CD4-positive, alpha-beta memory T cell (primary cell): ENCODE data around the gene JARID2. TPM values are rescaled to one million over a fixed set of nuclear protein-coding genes. Genes with fewer than 3 reads are reported as not detected.
"Not testable (repeated sequence)": the region's sequence is repeated elsewhere in the genome, so short reads cannot be mapped to it uniquely, and the experiment has no call there.

Experiments used
- CTCF ChIA-PET: fragments of 350-600 bp; sonication (Branson Sonifier 250); formaldehyde crosslinking; loops from one replicate; lab custom pipeline; 2021; ENCODE audit warnings: inconsistent platforms; ENCODE audit not compliant: partially characterized antibody; lab: Charles Lee
- POLR2A ChIA-PET: fragments of 350-600 bp; sonication (Branson Sonifier 250); formaldehyde crosslinking; loops from one replicate; lab custom pipeline; 2021; ENCODE audit not compliant: partially characterized antibody; lab: Charles Lee
- DNase-seq, 5 donors: peaks; one replicate each; pipeline versions ENCODE4 v3.0.0 to v3.0.0-alpha.2; 2020 to 2022; ENCODE audit warnings: mixed read lengths in 1 of 5
- H3K27ac ChIP-seq: one replicate; pipeline ENCODE4 v1.7.0; 2013; ENCODE audit warnings: low read depth, low read length
- H3K27me3 ChIP-seq: 2 replicates; pipeline ENCODE4 v1.7.0; 2013; ENCODE audit warnings: mild to moderate bottlenecking, low read length, moderate library complexity; ENCODE audit not compliant: insufficient read depth
- H3K36me3 ChIP-seq: 2 replicates; pipeline ENCODE4 v1.7.0; 2013; ENCODE audit warnings: mild to moderate bottlenecking, low read length, moderate library complexity; ENCODE audit not compliant: insufficient read depth
- H3K4me1 ChIP-seq: 2 replicates; pipeline ENCODE4 v1.7.0; 2013; ENCODE audit warnings: mild to moderate bottlenecking, low read length, moderate library complexity; ENCODE audit not compliant: insufficient read depth
- H3K4me3 ChIP-seq, 2 donors: one replicate each; pipeline ENCODE4 v1.7.0; 2013; ENCODE audit warnings: low read length in 2 of 2, mild to moderate bottlenecking in 1 of 2
- H3K9me3 ChIP-seq, 2 donors: one replicate each; pipeline ENCODE4 v1.7.0; 2013; ENCODE audit warnings: low read length in 2 of 2, control low read depth in 1 of 2; ENCODE audit not compliant: control insufficient read depth in 1 of 2
- H3K27ac Mint-ChIP-seq, 7 donors: one replicate each; pipeline ENCODE4 v1.8.0; 2020 to 2021; ENCODE audit warnings: mixed read lengths in 7 of 7, mild to moderate bottlenecking in 6 of 7, inconsistent platforms in 3 of 7, moderate library complexity in 3 of 7
- H3K27me3 Mint-ChIP-seq, 2 donors: one replicate each; pipeline ENCODE4 v1.8.0; 2020 to 2021; ENCODE audit warnings: mixed read lengths in 2 of 2
- H3K36me3 Mint-ChIP-seq, 2 donors: one replicate each; pipeline ENCODE4 v1.8.0; 2020 to 2021; ENCODE audit warnings: mixed read lengths in 2 of 2, inconsistent platforms in 1 of 2, mild to moderate bottlenecking in 1 of 2
- H3K4me1 Mint-ChIP-seq, 4 donors: one replicate each; pipeline ENCODE4 v1.8.0; 2020 to 2021; ENCODE audit warnings: mixed read lengths in 4 of 4, mild to moderate bottlenecking in 1 of 4
- H3K4me3 Mint-ChIP-seq, 8 donors: one replicate each; pipeline ENCODE4 v1.8.0; 2020 to 2021; ENCODE audit warnings: mixed read lengths in 8 of 8, mild to moderate bottlenecking in 7 of 8, moderate library complexity in 6 of 8, inconsistent platforms in 3 of 8
- H3K9me3 Mint-ChIP-seq, 8 donors: one replicate each; pipeline ENCODE4 v1.8.0; 2020 to 2021; ENCODE audit warnings: mixed read lengths in 8 of 8, mild to moderate bottlenecking in 5 of 8, inconsistent platforms in 3 of 8, moderate library complexity in 1 of 8
- intact Hi-C: fragments of 100-400 bp; cut with micrococcal nuclease; formaldehyde crosslinking; loops from one replicate; pipeline ENCODE4 v1.15.1; 2023
- polyA plus RNA-seq, 2 donors: library from polyadenylated mRNA; unstranded; fragments of 300-500 nt; fragmentation: Illumina TruSeq; gene quantifications; one replicate each; pipeline ENCODE4 v1.2.3, GENCODE V29; 2021
- total RNA-seq, 2 experiments: library from RNA; stranded (reverse); gene quantifications; one replicate each; pipeline ENCODE4 v1.2.3, GENCODE V29; 2021

The JARID2 gene
- total and polyA plus RNA-seq, 4 experiments from 2014 or later: 2.4 to 21.6 (median 16.0) TPM

GRCh38 chr6:15283986-15284361 lies 38.1 kb downstream of the JARID2 start:
- no peak for DNase-seq
- H3K9me3 Mint-ChIP-seq: no peaks in the 10 kb centered on the region
- peak overlapping the region in 2 of 7 donors; percentile 40 to 57 for H3K27ac Mint-ChIP-seq
- H3K36me3 ChIP-seq: no peaks in the 10 kb centered on the region
- no peak overlapping the region for H3K4me3 ChIP-seq
- H3K27me3 Mint-ChIP-seq: no peaks in the 10 kb centered on the region
- no peaks in the 10 kb centered on the region for H3K27me3 ChIP-seq
- CTCF ChIA-PET: no interaction called here
- H3K9me3 ChIP-seq: no peaks in the 10 kb centered on the region
- H3K4me1 Mint-ChIP-seq: peaks cover 47 to 65% (median 56%) of the 10 kb centered on the region in 4 donors
- no peak overlapping the region for H3K4me3 Mint-ChIP-seq
- intact Hi-C loops: no loop called here
- peaks cover 4 to 7% of the 10 kb centered on the region in 2 donors for H3K36me3 Mint-ChIP-seq
- H3K27ac ChIP-seq: no peak overlapping the region
- POLR2A ChIA-PET: no interaction called here
- peaks cover 50% of the 10 kb centered on the region for H3K4me1 ChIP-seq

GRCh38 chr6:15284743-15285142 lies 38.9 kb downstream of the JARID2 start:
- Mint-ChIP-seq H3K4me3 (no peak overlapping the region), H3K27ac (no peak overlapping the region), H3K9me3 (no peaks in the 10 kb centered on the region), H3K27me3 (no peaks in the 10 kb centered on the region), H3K36me3 (peaks cover 5 to 7% of the 10 kb centered on the region in 2 donors), H3K4me1 (peaks cover 42 to 62% (median 51%) of the 10 kb centered on the region in 4 donors)
- Histone ChIP-seq H3K9me3 (no peaks in the 10 kb centered on the region), H3K36me3 (no peaks in the 10 kb centered on the region), H3K27ac (no peak overlapping the region), H3K4me1 (peaks cover 47% of the 10 kb centered on the region), H3K4me3 (no peak overlapping the region), H3K27me3 (no peaks in the 10 kb centered on the region)
- DNase-seq: no peak
- intact Hi-C loops: no loop called here
- POLR2A ChIA-PET: no interaction called here
- CTCF ChIA-PET: no interaction called here

DNA sequence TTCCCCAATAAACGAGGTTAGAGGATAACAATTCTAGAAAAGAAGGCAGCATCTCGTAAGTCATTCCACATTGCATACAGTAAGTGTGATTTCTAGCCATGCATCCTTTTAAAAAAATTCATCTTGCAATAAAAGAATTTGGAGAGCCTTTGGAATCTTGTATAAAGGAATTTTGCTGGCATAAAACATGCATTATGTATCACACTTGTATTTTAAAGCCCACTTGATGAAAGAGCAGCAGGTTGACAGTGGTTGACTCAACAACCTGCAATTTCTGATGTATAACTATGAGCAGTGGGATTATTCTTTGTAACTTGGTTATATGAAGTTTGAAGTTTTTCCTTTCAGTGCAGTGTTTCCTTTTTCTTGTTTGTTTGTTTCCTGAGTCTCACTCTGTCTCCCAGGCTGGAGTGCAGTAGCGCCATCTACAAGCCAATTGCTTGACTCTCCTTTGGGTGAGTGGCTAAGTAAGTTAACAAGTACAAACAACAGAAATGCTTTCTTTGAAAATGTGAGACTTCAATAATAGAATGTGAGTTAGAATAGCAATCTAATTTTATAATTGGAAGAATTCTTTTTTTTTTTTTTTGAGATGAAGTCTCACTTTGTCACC lies 39.9 kb downstream of the JARID2 start:
- Histone ChIP-seq H3K27me3 (no peaks in the 10 kb centered on the region), H3K4me1 (peaks cover 45% of the 10 kb centered on the region), H3K4me3 (no peak overlapping the region), H3K36me3 (no peaks in the 10 kb centered on the region), H3K9me3 (no peaks in the 10 kb centered on the region), H3K27ac (no peak overlapping the region)
- intact Hi-C loops: no loop called here
- Mint-ChIP-seq H3K9me3 (no peaks in the 10 kb centered on the region), H3K27me3 (no peaks in the 10 kb centered on the region), H3K36me3 (peaks cover 5 to 7% of the 10 kb centered on the region in 2 donors), H3K27ac (peak overlapping the region in 1 of 7 donors; percentile 22), H3K4me3 (peak overlapping the region in 1 of 8 donors; percentile 13), H3K4me1 (peaks cover 42 to 61% (median 50%) of the 10 kb centered on the region in 4 donors)
- CTCF ChIA-PET: no interaction called here
- DNase-seq: no peak
- POLR2A ChIA-PET: no interaction called here

DNA sequence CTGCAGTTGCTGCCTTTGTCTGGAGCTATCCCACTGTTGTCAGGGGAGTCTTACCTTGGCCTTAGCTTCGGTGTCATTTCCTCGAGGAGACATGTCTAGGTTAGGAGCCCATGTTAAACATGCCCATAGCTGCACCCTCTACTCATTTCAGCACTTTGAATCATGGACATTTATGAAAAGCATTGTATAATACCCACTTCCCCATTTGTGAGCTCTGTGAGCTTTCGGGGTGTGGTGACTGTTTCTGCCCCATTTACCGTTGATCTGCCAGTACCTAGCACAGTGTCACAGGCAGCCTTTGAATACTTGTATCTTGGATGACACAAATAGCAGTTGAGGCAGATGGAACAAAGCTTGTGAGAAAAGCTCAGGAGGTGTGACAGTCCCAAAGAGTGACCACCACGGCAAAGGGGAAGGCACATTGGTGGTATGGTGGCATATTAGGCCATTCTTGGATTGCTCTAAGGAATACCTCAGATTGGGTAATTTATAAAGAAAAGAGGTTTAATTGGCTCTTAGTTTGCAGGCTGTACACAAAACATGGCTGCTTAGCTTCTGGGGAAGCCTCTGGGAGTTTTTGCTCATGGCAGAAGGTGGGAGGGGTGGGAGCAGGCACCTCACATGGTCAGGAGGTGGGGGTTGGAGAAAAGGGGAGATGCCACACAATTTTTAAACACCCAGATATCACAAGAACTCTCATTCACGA lies 42.0 kb downstream of the JARID2 start:
- CTCF ChIA-PET: interaction anchor here (1.1 to 1.7 kb wide), 3 partner anchors 10 to 153 kb away, joined by 3 to 6 read pairs (median 3); no protein-coding TSS in a partner anchor
- Histone ChIP-seq H3K27me3 (no peaks in the 10 kb centered on the region), H3K36me3 (no peaks in the 10 kb centered on the region), H3K4me1 (peaks cover 33% of the 10 kb centered on the region), H3K9me3 (no peaks in the 10 kb centered on the region), H3K27ac (no peak overlapping the region), H3K4me3 (no peak overlapping the region)
- no peak for DNase-seq
- H3K4me1 Mint-ChIP-seq: peaks cover 33 to 55% (median 44%) of the 10 kb centered on the region in 4 donors
- peak overlapping the region in 5 of 7 donors; percentile 2 to 62 (median 38) for H3K27ac Mint-ChIP-seq
- no peak overlapping the region for H3K4me3 Mint-ChIP-seq
- POLR2A ChIA-PET: interaction anchor here (0.8 to 1.7 kb wide), 2 partner anchors 21 to 39 kb away, joined by 3 to 5 read pairs; no protein-coding TSS in a partner anchor
- intact Hi-C loops: no loop called here
- peaks cover 7 to 10% of the 10 kb centered on the region in 2 donors for H3K36me3 Mint-ChIP-seq
- no peaks in the 10 kb centered on the region for H3K27me3 Mint-ChIP-seq
- H3K9me3 Mint-ChIP-seq: no peaks in the 10 kb centered on the region

- Histone ChIP-seq H3K4me1 (peaks cover 41% of the 10 kb centered on the region), H3K27me3 (no peaks in the 10 kb centered on the region), H3K9me3 (no peaks in the 10 kb centered on the region), H3K36me3 (no peaks in the 10 kb centered on the region), H3K4me3 (no peak overlapping the region), H3K27ac (no peak overlapping the region)
- Mint-ChIP-seq H3K4me3 (no peak overlapping the region), H3K9me3 (no peaks in the 10 kb centered on the region), H3K27me3 (no peaks in the 10 kb centered on the region), H3K4me1 (peaks cover 38 to 64% (median 52%) of the 10 kb centered on the region in 4 donors), H3K27ac (peak overlapping the region in 4 of 7 donors; percentile 59 to 75 (median 68)), H3K36me3 (peaks cover 7 to 13% of the 10 kb centered on the region in 2 donors)
- no peak for DNase-seq
- intact Hi-C loops: no loop called here
- ChIA-PET CTCF (interaction anchor here (0.6 to 1.2 kb wide), 2 partner anchors 152 to 175 kb away, joined by 3 read pairs; no protein-coding TSS in a partner anchor), POLR2A (interaction anchor here (0.8 to 1.7 kb wide), 2 partner anchors 22 to 40 kb away, joined by 3 to 5 read pairs; no protein-coding TSS in a partner anchor)
Measured at GRCh38 chr6:15288856-15289255, 43.0 kb downstream of the JARID2 start.

DNA sequence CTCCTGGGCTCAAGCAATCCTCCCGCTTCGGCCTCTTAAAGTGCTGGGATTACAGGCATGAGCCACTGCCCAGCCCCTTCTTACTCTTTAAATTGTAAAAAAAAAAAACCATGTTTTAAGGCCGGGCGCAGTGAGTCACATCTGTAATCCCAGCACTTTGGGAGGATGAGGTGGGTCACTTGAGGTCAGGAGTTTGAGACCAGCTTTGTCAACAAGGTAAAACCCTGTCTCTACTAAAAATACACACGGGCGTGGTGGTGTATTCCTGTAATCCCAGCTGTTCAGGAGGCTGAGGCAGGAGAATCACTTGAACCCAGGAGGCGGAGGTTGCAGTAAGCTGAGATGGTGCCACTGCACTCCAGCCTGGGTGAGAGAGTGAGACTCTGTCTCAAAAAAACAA lies 43.6 kb downstream of the JARID2 start:
- H3K4me3 ChIP-seq, DNase-seq, H3K9me3 ChIP-seq, POLR2A ChIA-PET, H3K27me3 Mint-ChIP-seq, H3K27ac ChIP-seq, intact Hi-C loops, H3K9me3 Mint-ChIP-seq, H3K27me3 ChIP-seq, H3K36me3 ChIP-seq: not testable (repeated sequence)
- peak overlapping the region in 2 of 7 donors; percentile 29 to 57 for H3K27ac Mint-ChIP-seq
- peaks cover 42% of the 10 kb centered on the region for H3K4me1 ChIP-seq
- H3K4me3 Mint-ChIP-seq: peak overlapping the region in 1 of 8 donors; percentile 43
- CTCF ChIA-PET: interaction anchor here (0.6 kb wide), 1 partner anchor 174 kb away, joined by 3 read pairs; no protein-coding TSS in a partner anchor
- peaks cover 40 to 66% (median 52%) of the 10 kb centered on the region in 4 donors for H3K4me1 Mint-ChIP-seq
- H3K36me3 Mint-ChIP-seq: peaks cover 7 to 15% of the 10 kb centered on the region in 2 donors

DNA sequence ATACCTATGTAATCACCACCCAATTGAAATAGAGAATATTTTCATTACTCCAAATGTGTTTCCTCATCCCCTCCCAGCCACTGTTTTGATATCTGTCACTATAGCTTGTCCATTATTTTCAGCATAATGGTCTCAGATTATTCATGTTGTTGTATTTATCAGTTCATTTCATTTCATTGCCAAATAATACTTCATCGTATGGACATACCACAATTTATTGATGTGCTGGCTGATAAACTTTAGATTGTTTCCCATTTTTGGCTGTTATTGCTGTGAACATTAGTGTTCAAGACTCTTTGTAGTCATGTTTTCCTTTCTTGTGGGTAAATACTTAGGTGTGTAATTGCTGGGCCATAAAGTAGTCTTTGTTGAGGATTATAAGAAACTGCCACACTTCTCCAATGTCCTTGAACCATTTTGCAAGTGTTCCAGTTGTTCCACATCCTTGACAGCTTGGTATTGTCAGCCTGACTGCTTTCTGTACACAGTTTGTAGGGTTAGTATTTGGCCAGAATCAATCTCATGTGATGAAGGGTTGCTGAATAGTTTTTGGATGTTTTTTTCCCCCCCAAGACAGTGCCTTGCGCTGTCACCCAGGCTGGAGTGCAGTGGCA lies 44.3 kb downstream of the JARID2 start:
- DNase-seq: no peak
- peaks cover 7 to 19% of the 10 kb centered on the region in 2 donors for H3K36me3 Mint-ChIP-seq
- H3K36me3 ChIP-seq: no peaks in the 10 kb centered on the region
- H3K4me3 Mint-ChIP-seq: peak overlapping the region in 1 of 8 donors; percentile 43
- H3K4me3 ChIP-seq: no peak overlapping the region
- intact Hi-C loops: no loop called here
- peaks cover 43 to 70% (median 55%) of the 10 kb centered on the region in 4 donors for H3K4me1 Mint-ChIP-seq
- H3K27me3 Mint-ChIP-seq: no peaks in the 10 kb centered on the region
- peaks cover 37% of the 10 kb centered on the region for H3K4me1 ChIP-seq
- CTCF ChIA-PET: interaction anchor here (0.6 kb wide), 1 partner anchor 60 kb away, joined by 3 read pairs; no protein-coding TSS in a partner anchor
- peaks cover 0 to 2% (median 0%) of the 10 kb centered on the region in 8 donors for H3K9me3 Mint-ChIP-seq
- POLR2A ChIA-PET: no interaction called here
- H3K27ac Mint-ChIP-seq: peak overlapping the region in 4 of 7 donors; percentile 11 to 57 (median 15)
- H3K27me3 ChIP-seq: no peaks in the 10 kb centered on the region
- no peaks in the 10 kb centered on the region for H3K9me3 ChIP-seq
- H3K27ac ChIP-seq: no peak overlapping the region
